ENCODE results near the gene UVSSA.

DNA sequence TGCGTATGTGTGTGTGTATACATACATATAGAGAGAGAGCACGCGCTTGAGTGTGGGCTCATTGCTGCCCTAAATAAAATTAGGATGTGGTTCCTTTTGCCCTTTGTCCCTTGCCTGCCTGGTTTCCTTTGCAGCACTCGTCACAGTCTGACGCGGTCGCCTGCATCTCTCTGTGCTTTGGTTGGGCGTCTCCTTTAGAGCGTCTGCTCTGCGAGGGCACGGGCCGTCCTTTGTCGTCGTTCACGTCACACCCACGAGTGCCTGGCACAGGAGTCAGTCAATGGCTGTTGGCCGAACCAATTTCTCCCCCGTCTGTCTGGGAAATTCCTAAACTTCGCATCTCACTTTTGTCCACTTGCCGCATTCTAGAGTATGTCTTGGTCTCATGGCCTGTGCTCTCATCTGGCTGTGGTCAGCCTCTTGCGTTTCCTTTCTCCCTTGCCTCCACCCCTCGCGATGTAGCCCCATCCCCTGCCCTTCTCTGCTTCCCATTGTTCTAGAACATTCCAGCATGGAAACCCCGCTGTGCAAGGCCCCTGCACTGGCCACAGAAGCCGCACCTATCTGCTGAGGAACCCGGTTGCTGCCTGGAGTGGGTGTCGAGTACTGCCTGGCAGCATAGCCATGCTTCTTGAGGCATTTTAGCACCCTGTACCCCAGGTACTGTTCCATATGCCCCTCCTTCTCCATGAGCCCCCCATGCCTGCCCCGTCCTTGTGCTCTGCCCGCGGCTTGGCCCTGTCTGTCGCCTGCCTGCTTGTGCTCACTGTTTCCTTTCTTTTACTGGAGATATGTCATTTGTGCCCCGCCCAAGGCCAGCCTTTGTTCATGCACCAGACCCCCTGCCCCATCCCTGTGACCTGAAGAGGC, 49.3 kb upstream of the UVSSA start:
- TF ChIP-seq, protein P1, sequence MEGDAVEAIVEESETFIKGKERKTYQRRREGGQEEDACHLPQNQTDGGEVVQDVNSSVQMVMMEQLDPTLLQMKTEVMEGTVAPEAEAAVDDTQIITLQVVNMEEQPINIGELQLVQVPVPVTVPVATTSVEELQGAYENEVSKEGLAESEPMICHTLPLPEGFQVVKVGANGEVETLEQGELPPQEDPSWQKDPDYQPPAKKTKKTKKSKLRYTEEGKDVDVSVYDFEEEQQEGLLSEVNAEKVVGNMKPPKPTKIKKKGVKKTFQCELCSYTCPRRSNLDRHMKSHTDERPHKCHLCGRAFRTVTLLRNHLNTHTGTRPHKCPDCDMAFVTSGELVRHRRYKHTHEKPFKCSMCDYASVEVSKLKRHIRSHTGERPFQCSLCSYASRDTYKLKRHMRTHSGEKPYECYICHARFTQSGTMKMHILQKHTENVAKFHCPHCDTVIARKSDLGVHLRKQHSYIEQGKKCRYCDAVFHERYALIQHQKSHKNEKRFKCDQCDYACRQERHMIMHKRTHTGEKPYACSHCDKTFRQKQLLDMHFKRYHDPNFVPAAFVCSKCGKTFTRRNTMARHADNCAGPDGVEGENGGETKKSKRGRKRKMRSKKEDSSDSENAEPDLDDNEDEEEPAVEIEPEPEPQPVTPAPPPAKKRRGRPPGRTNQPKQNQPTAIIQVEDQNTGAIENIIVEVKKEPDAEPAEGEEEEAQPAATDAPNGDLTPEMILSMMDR (IDR thresholded peaks at IDR 0.05) = no peak
- TF ChIP-seq CREB1 (CRISPR knock-in tag; IDR thresholded peaks at IDR 0.05) (no peak), ZBTB21 (CRISPR knock-in tag; IDR thresholded peaks at IDR 0.05; ENCODE audit: borderline replicate concordance) (no peak), FOXJ3 (CRISPR knock-in tag; IDR thresholded peaks at IDR 0.05; ENCODE audit: borderline replicate concordance) (no peak), NFYB (CRISPR knock-in tag; conservative IDR thresholded peaks at IDR 0.05; ENCODE audit: low read depth) (no peak), NR2C2 (CRISPR knock-in tag; IDR thresholded peaks at IDR 0.05) (no peak), TP53 (CRISPR knock-in tag; IDR thresholded peaks at IDR 0.05) (no peak), TCF7 (CRISPR knock-in tag; IDR thresholded peaks at IDR 0.05; ENCODE audit: low read depth) (no peak), SP1 (CRISPR knock-in tag; conservative IDR thresholded peaks at IDR 0.05) (no peak)
- TF ChIP-seq, protein P2, sequence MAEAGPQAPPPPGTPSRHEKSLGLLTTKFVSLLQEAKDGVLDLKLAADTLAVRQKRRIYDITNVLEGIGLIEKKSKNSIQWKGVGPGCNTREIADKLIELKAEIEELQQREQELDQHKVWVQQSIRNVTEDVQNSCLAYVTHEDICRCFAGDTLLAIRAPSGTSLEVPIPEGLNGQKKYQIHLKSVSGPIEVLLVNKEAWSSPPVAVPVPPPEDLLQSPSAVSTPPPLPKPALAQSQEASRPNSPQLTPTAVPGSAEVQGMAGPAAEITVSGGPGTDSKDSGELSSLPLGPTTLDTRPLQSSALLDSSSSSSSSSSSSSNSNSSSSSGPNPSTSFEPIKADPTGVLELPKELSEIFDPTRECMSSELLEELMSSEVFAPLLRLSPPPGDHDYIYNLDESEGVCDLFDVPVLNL (CRISPR knock-in tag; IDR thresholded peaks at IDR 0.05; ENCODE audit: borderline replicate concordance, low read depth) = no peak
- TF ChIP-seq, protein P3, sequence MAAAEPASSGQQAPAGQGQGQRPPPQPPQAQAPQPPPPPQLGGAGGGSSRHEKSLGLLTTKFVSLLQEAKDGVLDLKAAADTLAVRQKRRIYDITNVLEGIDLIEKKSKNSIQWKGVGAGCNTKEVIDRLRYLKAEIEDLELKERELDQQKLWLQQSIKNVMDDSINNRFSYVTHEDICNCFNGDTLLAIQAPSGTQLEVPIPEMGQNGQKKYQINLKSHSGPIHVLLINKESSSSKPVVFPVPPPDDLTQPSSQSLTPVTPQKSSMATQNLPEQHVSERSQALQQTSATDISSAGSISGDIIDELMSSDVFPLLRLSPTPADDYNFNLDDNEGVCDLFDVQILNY (CRISPR knock-in tag; IDR thresholded peaks at IDR 0.05) = no peak
- TF ChIP-seq, protein P4, sequence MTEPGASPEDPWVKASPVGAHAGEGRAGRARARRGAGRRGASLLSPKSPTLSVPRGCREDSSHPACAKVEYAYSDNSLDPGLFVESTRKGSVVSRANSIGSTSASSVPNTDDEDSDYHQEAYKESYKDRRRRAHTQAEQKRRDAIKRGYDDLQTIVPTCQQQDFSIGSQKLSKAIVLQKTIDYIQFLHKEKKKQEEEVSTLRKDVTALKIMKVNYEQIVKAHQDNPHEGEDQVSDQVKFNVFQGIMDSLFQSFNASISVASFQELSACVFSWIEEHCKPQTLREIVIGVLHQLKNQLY (CRISPR knock-in tag; IDR thresholded peaks at IDR 0.05) = no peak
- TF ChIP-seq, protein P5, sequence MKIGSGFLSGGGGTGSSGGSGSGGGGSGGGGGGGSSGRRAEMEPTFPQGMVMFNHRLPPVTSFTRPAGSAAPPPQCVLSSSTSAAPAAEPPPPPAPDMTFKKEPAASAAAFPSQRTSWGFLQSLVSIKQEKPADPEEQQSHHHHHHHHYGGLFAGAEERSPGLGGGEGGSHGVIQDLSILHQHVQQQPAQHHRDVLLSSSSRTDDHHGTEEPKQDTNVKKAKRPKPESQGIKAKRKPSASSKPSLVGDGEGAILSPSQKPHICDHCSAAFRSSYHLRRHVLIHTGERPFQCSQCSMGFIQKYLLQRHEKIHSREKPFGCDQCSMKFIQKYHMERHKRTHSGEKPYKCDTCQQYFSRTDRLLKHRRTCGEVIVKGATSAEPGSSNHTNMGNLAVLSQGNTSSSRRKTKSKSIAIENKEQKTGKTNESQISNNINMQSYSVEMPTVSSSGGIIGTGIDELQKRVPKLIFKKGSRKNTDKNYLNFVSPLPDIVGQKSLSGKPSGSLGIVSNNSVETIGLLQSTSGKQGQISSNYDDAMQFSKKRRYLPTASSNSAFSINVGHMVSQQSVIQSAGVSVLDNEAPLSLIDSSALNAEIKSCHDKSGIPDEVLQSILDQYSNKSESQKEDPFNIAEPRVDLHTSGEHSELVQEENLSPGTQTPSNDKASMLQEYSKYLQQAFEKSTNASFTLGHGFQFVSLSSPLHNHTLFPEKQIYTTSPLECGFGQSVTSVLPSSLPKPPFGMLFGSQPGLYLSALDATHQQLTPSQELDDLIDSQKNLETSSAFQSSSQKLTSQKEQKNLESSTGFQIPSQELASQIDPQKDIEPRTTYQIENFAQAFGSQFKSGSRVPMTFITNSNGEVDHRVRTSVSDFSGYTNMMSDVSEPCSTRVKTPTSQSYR (CRISPR knock-in tag; IDR thresholded peaks at IDR 0.05) = no peak
